GM12878 (cell line): ENCODE data around the gene GPR34. TPM values are rescaled to one million over a fixed set of nuclear protein-coding genes. Genes with fewer than 3 reads are reported as not detected.

Source experiments
- ATAC-seq: fragments of 200-7000 bp; cut with Tn5 transposase; 3 replicates; pipeline ENCODE4 v1.9.1; 2020; ENCODE audit warnings: mild to moderate bottlenecking, moderate library complexity
- BruUV-seq: library from RNA; stranded (reverse); fragments of 400-500 nt; replicated peaks from 2 replicates; lab custom pipeline; 2021; lab: Mats Ljungman, UMichigan
- CTCF ChIA-PET: fragments of 300-600 bp; sonication (Branson Sonifier 250); formaldehyde crosslinking; extraction: SDS; loops from one replicate; lab custom pipeline; 2021; ENCODE audit warnings: inconsistent platforms; lab: Yijun Ruan, JAX
- POLR2A ChIA-PET: fragments of 350-600 bp; formaldehyde crosslinking; extraction: SDS; loops from one replicate; lab custom pipeline; 2021; ENCODE audit warnings: inconsistent platforms; lab: Charles Lee
- RAD21 ChIA-PET: fragments of 300-600 bp; sonication (Branson Sonifier 250); formaldehyde crosslinking; loops from one replicate; lab custom pipeline; 2023; ENCODE audit warnings: antibody characterized with exemption; ENCODE audit not compliant: unreplicated experiment; lab: Charles Lee
- SMC1A ChIA-PET: fragments of 300-600 bp; sonication (Branson Sonifier 250); formaldehyde crosslinking; loops from one replicate; lab custom pipeline; 2023; ENCODE audit not compliant: unreplicated experiment, uncharacterized antibody; lab: Charles Lee
- DNase-seq: peaks from one replicate; pipeline ENCODE4 v3.0.0-alpha.2; 2011; ENCODE audit warnings: low read depth, low spot score
- FAIRE-seq: peaks from 3 replicates; lab custom pipeline; 2011; peaks lifted over from hg19 to GRCh38; lab: Jason Lieb, UNC
- H2AFZ ChIP-seq: 2 replicates; pipeline ENCODE4 v1.6.0; 2011; ENCODE audit warnings: low read depth, low read length, control low read depth; ENCODE audit not compliant: control insufficient read depth
- H3K27ac ChIP-seq: 2 replicates; pipeline ENCODE4 v1.5.1; 2011; ENCODE audit warnings: control low read depth; ENCODE audit not compliant: control insufficient read depth, insufficient read depth
- H3K27me3 ChIP-seq, 2 experiments: replicated peaks in 1 of 2; 2 replicates each; pipeline versions ENCODE4 v1.6.0 to v1.6.1; 2011; ENCODE audit warnings: low read length in 1 of 2; ENCODE audit not compliant: control insufficient read depth in 2 of 2, insufficient read depth in 2 of 2
- H3K36me3 ChIP-seq, 2 experiments: 2 replicates each; pipeline ENCODE4 v1.5.1; 2011; ENCODE audit warnings: low read length in 1 of 2; ENCODE audit not compliant: control insufficient read depth in 2 of 2, insufficient read depth in 2 of 2
- H3K4me1 ChIP-seq: 2 replicates; pipeline ENCODE4 v1.6.1; 2011; ENCODE audit warnings: mild to moderate bottlenecking, low read length, moderate library complexity, mixed read lengths; ENCODE audit not compliant: control insufficient read depth, insufficient read depth
- H3K4me2 ChIP-seq: 2 replicates; pipeline ENCODE4 v1.6.0; 2011; ENCODE audit warnings: control low read depth; ENCODE audit not compliant: control insufficient read depth, insufficient read depth
- H3K4me3 ChIP-seq: fragments of 200-600 bp; sonication (generic); 2 replicates; pipeline ENCODE4 v1.5.1; 2016
- H3K79me2 ChIP-seq: 2 replicates; pipeline ENCODE4 v1.6.0; 2011; ENCODE audit warnings: low read length; ENCODE audit not compliant: control insufficient read depth, insufficient read depth
- H3K9ac ChIP-seq: 2 replicates; pipeline ENCODE4 v1.8.0; 2011; ENCODE audit warnings: low read length, control low read depth, mixed read lengths; ENCODE audit not compliant: control insufficient read depth, insufficient read depth
- H3K9me3 ChIP-seq: replicated peaks from 3 replicates; pipeline ENCODE4 v1.5.1; 2011; ENCODE audit warnings: mild to moderate bottlenecking, low read length; ENCODE audit not compliant: control insufficient read depth, insufficient read depth
- H4K20me1 ChIP-seq: 2 replicates; pipeline ENCODE4 v1.6.0; 2011; ENCODE audit not compliant: control insufficient read depth, insufficient read depth
- ATF3 ChIP-seq: IDR thresholded peaks from 2 replicates; pipeline ENCODE4 v1.6.1; 2011; ENCODE audit warnings: low read depth, mild to moderate bottlenecking, low read length, moderate library complexity, borderline replicate concordance; ENCODE audit errors: extremely low read depth
- BCL11A ChIP-seq: IDR thresholded peaks from 2 replicates; pipeline ENCODE4 v1.6.1; 2011; ENCODE audit warnings: low read depth, low read length
- CHD2 ChIP-seq: IDR thresholded peaks from 2 replicates; pipeline ENCODE4 v1.6.1; 2011; ENCODE audit warnings: low read depth, low read length, improper control_type of control experiment, borderline replicate concordance
- GABPA ChIP-seq: IDR thresholded peaks from 2 replicates; pipeline ENCODE4 v1.6.1; 2014; ENCODE audit warnings: antibody characterized with exemption, low read depth, mild to moderate bottlenecking, inconsistent platforms
- HDAC2 ChIP-seq: fragments of 200-600 bp; sonication (generic); IDR thresholded peaks from 2 replicates; pipeline ENCODE4 v1.6.1; 2017
- IKZF1 ChIP-seq: fragments of 450-650 bp; conservative IDR thresholded peaks from 2 replicates; pipeline ENCODE4 v1.6.1; 2017; ENCODE audit warnings: antibody characterized with exemption, mild to moderate bottlenecking
- JUNB ChIP-seq: IDR thresholded peaks from 2 replicates; pipeline ENCODE4 v1.6.1; 2016; ENCODE audit warnings: antibody characterized with exemption, mild to moderate bottlenecking
- MEF2A ChIP-seq: IDR thresholded peaks from 2 replicates; pipeline ENCODE4 v1.6.1; 2011; ENCODE audit warnings: low read depth, mild to moderate bottlenecking, low read length, moderate library complexity; ENCODE audit not compliant: insufficient read depth
- MTA3 ChIP-seq: IDR thresholded peaks from 2 replicates; pipeline ENCODE4 v1.6.1; 2012; ENCODE audit warnings: low read length, inconsistent platforms, borderline replicate concordance
- NFYB ChIP-seq: IDR thresholded peaks from 2 replicates; pipeline ENCODE4 v1.6.1; 2011; ENCODE audit warnings: low read depth, mild to moderate bottlenecking, low read length, improper control_type of control experiment, moderate library complexity; ENCODE audit not compliant: insufficient read depth
- SIX5 ChIP-seq: IDR thresholded peaks from 2 replicates; pipeline ENCODE4 v1.6.1; 2011; ENCODE audit warnings: mild to moderate bottlenecking, low read depth, low read length, moderate library complexity; ENCODE audit not compliant: severe bottlenecking
- SMAD5 ChIP-seq: IDR thresholded peaks from 2 replicates; pipeline ENCODE4 v1.6.1; 2016; ENCODE audit warnings: antibody characterized with exemption, low read depth
- ZNF274 ChIP-seq: IDR thresholded peaks from one replicate; pipeline ENCODE4 v1.8.0; 2011; ENCODE audit not compliant: insufficient read length, insufficient read depth
- ZNF622 ChIP-seq: fragments of 450-650 bp; IDR thresholded peaks from 2 replicates; pipeline ENCODE4 v1.6.1; 2017; ENCODE audit warnings: mild to moderate bottlenecking, inconsistent platforms
- ZSCAN29 ChIP-seq: fragments of 450-650 bp; IDR thresholded peaks from 2 replicates; pipeline ENCODE4 v1.6.1; 2017; ENCODE audit warnings: mild to moderate bottlenecking, moderate library complexity
- WGBS: methylation state at CpG from one replicate; pipeline ENCODE4 v1.1.6; 2016; ENCODE audit warnings: low lambda C conversion rate; ENCODE audit not compliant: insufficient replicate concordance, insufficient coverage; ENCODE audit errors: missing lambda C conversion rate; 5-methylcytosine and 5-hydroxymethylcytosine counted together
- in situ Hi-C: fragments of 300-500 bp; cut with MboI; formaldehyde crosslinking; loops from 9 replicates; pipeline ENCODE4 v1.14.3; 2018; ENCODE audit warnings: mixed read lengths
- intact Hi-C: fragments of 100-400 bp; cut with micrococcal nuclease; formaldehyde crosslinking; loops from one replicate; pipeline ENCODE4 v1.14.2; 2022; ENCODE audit not compliant: unreplicated experiment
- polyA plus RNA-seq, 11 experiments: library from polyadenylated mRNA; depleted of rRNA in 4 of 11; unstranded in 6 of 11; stranded (reverse) in 5 of 11; fragments of >200 nt; fragmentation: Nextera tagmentation in 4 of 11; fragmentation: Illumina TruSeq in 1 of 11; extraction: Ambion mirVana in 4 of 11; extraction: Trizol in 1 of 11; gene quantifications; 1 replicate in 1 of 11; 2 replicates in 10 of 11; pipeline versions ENCODE4 v1.2.1 to v1.2.3, GENCODE V29; 2011 to 2016; ENCODE audit warnings: inconsistent platforms in 2 of 11, missing spikeins in 2 of 11, low read depth in 1 of 11
- total RNA-seq, 4 experiments: library from RNA; depleted of rRNA in 3 of 4; stranded (reverse); fragments of >200 nt in 3 of 4; fragmentation: Illumina TruSeq in 1 of 4; extraction: Trizol in 1 of 4; gene quantifications; 2 replicates each; pipeline versions ENCODE4 v1.2.1 to v1.2.3, GENCODE V29; 2013 to 2021

GPR34 gene
- total and polyA plus RNA-seq, 10 of the 15 experiments (the other 5 are each of a cell fraction or from before 2014, with no cell fraction given) = 0.12 to 0.84 (median 0.28) TPM; not detected in 1

GRCh38 chrX:41695426-41695825 lies 6.7 kb downstream of the GPR34 start:
- CTCF ChIA-PET = no interaction called here
- RAD21 ChIA-PET = no interaction called here
- Histone ChIP-seq H4K20me1 (no peaks in the 10 kb centered on the region), H3K79me2 (no peaks in the 10 kb centered on the region), H3K27ac (no peak overlapping the region), H2AFZ (no peak overlapping the region), H3K9me3 (no peaks in the 10 kb centered on the region), H3K4me1 (peaks cover 7% of the 10 kb centered on the region; the same call in 1 of the 2 replicates), H3K9ac (no peak overlapping the region), H3K27me3 (no peaks in the 10 kb centered on the region), H3K4me2 (no peak overlapping the region), H3K36me3 (no peaks in the 10 kb centered on the region), H3K4me3 (no peak overlapping the region)
- 51% methylated on average over 7 of the region's 7 CpGs for WGBS
- SMC1A ChIA-PET = interaction anchor here (2.1 kb wide), 1 partner anchor 29 kb away, joined by 5 read pairs; no protein-coding TSS in a partner anchor
- POLR2A ChIA-PET = no interaction called here
- DNase-seq = no peak
- in situ Hi-C loops = no loop called here
- TF ChIP-seq JUNB (no peak), IKZF1 (no peak), MEF2A (no peak), CHD2 (no peak), ATF3 (no peak), ZNF274 (no peak), ZSCAN29 (no peak), BCL11A (no peak), NFYB (no peak), MTA3 (no peak), ZNF622 (no peak), GABPA (no peak), SMAD5 (no peak), SIX5 (no peak), HDAC2 (no peak)
- intact Hi-C loops = no loop called here
- no TSS peak for BruUV-seq
- FAIRE-seq = no peak
- no peak for ATAC-seq
